Peyer's patch (tissue), 4 donors: Measurements from ENCODE around the gene NXPH1. TPM values are rescaled to one million over a fixed set of nuclear protein-coding genes. Genes with fewer than 3 reads are reported as not detected.

Source experiments
- DNase-seq, 3 donors: peaks; one replicate each; pipeline ENCODE4 v3.0.0-alpha.2; 2017 to 2019
- H3K27ac ChIP-seq, 4 donors: fragments of 200-600 bp; sonication (generic); one replicate each; pipeline ENCODE4 v1.5.1; 2016 to 2019
- H3K27me3 ChIP-seq, 2 donors: fragments of 200-600 bp; sonication (generic); one replicate each; pipeline ENCODE4 v1.5.1; 2019
- H3K36me3 ChIP-seq, 3 donors: fragments of 200-600 bp; sonication (generic); one replicate each; pipeline ENCODE4 v1.5.1; 2016 to 2019
- H3K4me1 ChIP-seq, 4 donors: fragments of 200-600 bp; sonication (generic); one replicate each; pipeline ENCODE4 v1.5.1; 2016 to 2019
- H3K4me3 ChIP-seq, 4 donors: fragments of 200-600 bp; sonication (generic); 1 replicate in 3 of 4; 2 replicates in 1 of 4; pipeline ENCODE4 v1.5.1; 2016 to 2019; ENCODE audit warnings: mild to moderate bottlenecking in 1 of 4
- H3K9me3 ChIP-seq, 4 donors: fragments of 200-600 bp; sonication (generic); one replicate each; pipeline ENCODE4 v1.5.1; 2016 to 2019; ENCODE audit warnings: mild to moderate bottlenecking in 1 of 4
- CTCF ChIP-seq, 6 experiments: fragments of 450-650 bp in 4 of 6; fragments of 200-600 bp in 2 of 6; sonication (generic) in 1 of 6; IDR thresholded peaks; one replicate each; pipeline ENCODE4 v1.5.1; 2017 to 2019; ENCODE audit warnings: antibody characterized with exemption in 6 of 6, mild to moderate bottlenecking in 3 of 6, moderate library complexity in 1 of 6
- POLR2A ChIP-seq, 2 donors: fragments of 450-650 bp; IDR thresholded peaks; one replicate each; pipeline ENCODE4 v1.5.1; 2017; ENCODE audit warnings: antibody characterized with exemption in 2 of 2, mild to moderate bottlenecking in 2 of 2, moderate library complexity in 2 of 2
- total RNA-seq, 4 donors: library from RNA; depleted of rRNA; stranded (reverse); fragments of >200 nt; gene quantifications; one replicate each; pipeline ENCODE4 v1.1.0, GENCODE V29; 2016

Gene NXPH1
- total RNA-seq, 4 donors from 2014 or later: not detected

GRCh38 chr7:8444468-8444769 lies 11.0 kb downstream of the NXPH1 start:
- peaks cover 0 to 7% (median 3%) of the 10 kb centered on the region in 4 donors for H3K9me3 ChIP-seq
- no peak for DNase-seq
- peaks cover 0 to 13% of the 10 kb centered on the region in 2 donors for H3K27me3 ChIP-seq
- no peak for TF ChIP-seq POLR2A (IDR thresholded peaks at IDR 0.05)
- TF ChIP-seq CTCF (IDR thresholded peaks at IDR 0.05): no peak
- no peaks in the 10 kb centered on the region for H3K4me1 ChIP-seq
- no peak overlapping the region for H3K27ac ChIP-seq
- H3K4me3 ChIP-seq: no peak overlapping the region
- no peaks in the 10 kb centered on the region for H3K36me3 ChIP-seq

GRCh38 chr7:8453535-8453934 lies 20.1 kb downstream of the NXPH1 start:
- no peak overlapping the region for H3K27ac ChIP-seq
- H3K4me1 ChIP-seq: no peaks in the 10 kb centered on the region
- H3K27me3 ChIP-seq: no peaks in the 10 kb centered on the region
- no peak for DNase-seq
- no peaks in the 10 kb centered on the region for H3K36me3 ChIP-seq
- TF ChIP-seq POLR2A (IDR thresholded peaks at IDR 0.05): no peak
- no peak for TF ChIP-seq CTCF (IDR thresholded peaks at IDR 0.05)
- H3K9me3 ChIP-seq: no peaks in the 10 kb centered on the region
- H3K4me3 ChIP-seq: no peak overlapping the region

GRCh38 chr7:8455426-8455825 lies 22.0 kb downstream of the NXPH1 start:
- TF ChIP-seq CTCF (IDR thresholded peaks at IDR 0.05): no peak
- Histone ChIP-seq H3K36me3 (no peaks in the 10 kb centered on the region), H3K4me3 (no peak overlapping the region), H3K27me3 (no peaks in the 10 kb centered on the region), H3K9me3 (no peaks in the 10 kb centered on the region), H3K27ac (no peak overlapping the region), H3K4me1 (no peaks in the 10 kb centered on the region)
- DNase-seq: no peak

- no peaks in the 10 kb centered on the region for H3K9me3 ChIP-seq
- no peaks in the 10 kb centered on the region for H3K4me1 ChIP-seq
- no peak overlapping the region for H3K4me3 ChIP-seq
- no peak for TF ChIP-seq CTCF (IDR thresholded peaks at IDR 0.05)
- TF ChIP-seq POLR2A (IDR thresholded peaks at IDR 0.05): no peak
- H3K27me3 ChIP-seq: no peaks in the 10 kb centered on the region
- no peaks in the 10 kb centered on the region for H3K36me3 ChIP-seq
- H3K27ac ChIP-seq: no peak overlapping the region
- DNase-seq: no peak
Observed at GRCh38 chr7:8462309-8462708, 28.9 kb downstream of the NXPH1 start.

GRCh38 chr7:8465338-8465737 lies 31.9 kb downstream of the NXPH1 start:
- no peaks in the 10 kb centered on the region for H3K36me3 ChIP-seq
- no peak for DNase-seq
- no peak for TF ChIP-seq POLR2A (IDR thresholded peaks at IDR 0.05)
- TF ChIP-seq CTCF (IDR thresholded peaks at IDR 0.05): no peak
- no peaks in the 10 kb centered on the region for H3K9me3 ChIP-seq
- no peak overlapping the region for H3K4me3 ChIP-seq
- H3K4me1 ChIP-seq: no peaks in the 10 kb centered on the region
- no peak overlapping the region for H3K27ac ChIP-seq
- H3K27me3 ChIP-seq: no peaks in the 10 kb centered on the region

GRCh38 chr7:8480527-8480926 lies 47.1 kb downstream of the NXPH1 start:
- H3K27me3 ChIP-seq: no peaks in the 10 kb centered on the region
- no peaks in the 10 kb centered on the region for H3K4me1 ChIP-seq
- no peak overlapping the region for H3K27ac ChIP-seq
- TF ChIP-seq POLR2A (IDR thresholded peaks at IDR 0.05) (no peak), CTCF (IDR thresholded peaks at IDR 0.05) (no peak)
- H3K4me3 ChIP-seq: no peak overlapping the region
- H3K36me3 ChIP-seq: no peaks in the 10 kb centered on the region
- DNase-seq: no peak
- H3K9me3 ChIP-seq: peaks cover 0 to 5% (median 0%) of the 10 kb centered on the region in 4 donors
